ENCODE measurements around the gene MIPOL1.

The MIPOL1 gene

GRCh38 chr14:37569729-37570128, 372.0 kb downstream of the MIPOL1 start:
- TF ChIP-seq, protein P1, sequence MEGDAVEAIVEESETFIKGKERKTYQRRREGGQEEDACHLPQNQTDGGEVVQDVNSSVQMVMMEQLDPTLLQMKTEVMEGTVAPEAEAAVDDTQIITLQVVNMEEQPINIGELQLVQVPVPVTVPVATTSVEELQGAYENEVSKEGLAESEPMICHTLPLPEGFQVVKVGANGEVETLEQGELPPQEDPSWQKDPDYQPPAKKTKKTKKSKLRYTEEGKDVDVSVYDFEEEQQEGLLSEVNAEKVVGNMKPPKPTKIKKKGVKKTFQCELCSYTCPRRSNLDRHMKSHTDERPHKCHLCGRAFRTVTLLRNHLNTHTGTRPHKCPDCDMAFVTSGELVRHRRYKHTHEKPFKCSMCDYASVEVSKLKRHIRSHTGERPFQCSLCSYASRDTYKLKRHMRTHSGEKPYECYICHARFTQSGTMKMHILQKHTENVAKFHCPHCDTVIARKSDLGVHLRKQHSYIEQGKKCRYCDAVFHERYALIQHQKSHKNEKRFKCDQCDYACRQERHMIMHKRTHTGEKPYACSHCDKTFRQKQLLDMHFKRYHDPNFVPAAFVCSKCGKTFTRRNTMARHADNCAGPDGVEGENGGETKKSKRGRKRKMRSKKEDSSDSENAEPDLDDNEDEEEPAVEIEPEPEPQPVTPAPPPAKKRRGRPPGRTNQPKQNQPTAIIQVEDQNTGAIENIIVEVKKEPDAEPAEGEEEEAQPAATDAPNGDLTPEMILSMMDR (IDR thresholded peaks at IDR 0.05; ENCODE audit: insufficient read depth, low read depth, low read length, missing control alignments), result no peak
- no peak for DNase-seq (ENCODE audit: low read depth)
- H3K4me3 ChIP-seq (ENCODE audit: low read depth, low read length), result no peak overlapping the region

- TF ChIP-seq, protein P1 (IDR thresholded peaks at IDR 0.05; ENCODE audit: insufficient read depth, low read depth, low read length, missing control alignments), result no peak
- no peak for DNase-seq (ENCODE audit: low read depth)
- H3K4me3 ChIP-seq (ENCODE audit: low read depth, low read length), result no peak overlapping the region
These were observed 373.7 kb downstream of the MIPOL1 start for GRCh38 chr14:37571391-37571790.

DNA sequence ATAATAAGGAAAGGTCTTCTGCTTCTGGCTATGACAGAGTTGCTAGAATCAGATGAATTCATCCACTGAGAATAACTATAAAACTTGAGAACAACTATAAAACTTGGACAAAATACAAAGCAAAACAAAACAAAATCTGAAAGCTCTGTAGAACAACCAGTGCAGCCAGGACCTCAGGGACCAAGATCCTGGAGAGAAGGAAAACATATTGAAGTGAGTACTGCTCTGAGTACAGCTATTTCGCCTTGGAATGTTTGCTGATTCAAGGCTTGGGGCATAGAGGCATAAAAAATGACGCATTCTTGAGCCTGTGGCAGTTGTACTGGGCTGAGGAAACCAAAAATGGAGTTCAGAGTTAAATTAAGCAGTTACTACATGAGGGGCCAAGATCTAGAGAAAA, 375.6 kb downstream of the MIPOL1 start:
- no peak overlapping the region for H3K4me3 ChIP-seq (ENCODE audit: low read depth, low read length)
- DNase-seq (ENCODE audit: low read depth), result no peak
- TF ChIP-seq, protein P1 (IDR thresholded peaks at IDR 0.05; ENCODE audit: insufficient read depth, low read depth, low read length, missing control alignments), result no peak

DNA sequence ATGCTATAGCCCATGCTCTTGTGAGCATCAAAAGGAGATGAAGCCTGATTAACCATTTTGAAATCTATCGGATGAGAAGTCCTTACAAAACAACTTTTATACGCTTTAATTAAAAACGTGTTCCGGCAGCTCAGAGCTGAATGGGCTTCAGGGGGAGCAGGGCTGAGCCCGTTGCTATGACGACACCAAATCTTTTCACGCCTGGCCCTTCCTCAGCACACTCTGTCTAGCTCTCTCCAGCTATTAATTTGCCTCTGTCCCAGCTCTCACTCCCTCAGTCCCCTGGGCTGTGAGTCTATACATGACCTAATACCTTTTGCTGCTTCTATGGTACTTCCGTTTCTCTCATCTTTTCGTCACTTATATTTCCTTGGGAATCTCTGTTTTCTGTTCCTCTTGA, 381.5 kb downstream of the MIPOL1 start:
- TF ChIP-seq, protein P1 (IDR thresholded peaks at IDR 0.05; ENCODE audit: insufficient read depth, low read depth, low read length, missing control alignments), result no peak
- H3K4me3 ChIP-seq (ENCODE audit: low read depth, low read length), result no peak overlapping the region
- DNase-seq (ENCODE audit: low read depth), result no peak

DNA sequence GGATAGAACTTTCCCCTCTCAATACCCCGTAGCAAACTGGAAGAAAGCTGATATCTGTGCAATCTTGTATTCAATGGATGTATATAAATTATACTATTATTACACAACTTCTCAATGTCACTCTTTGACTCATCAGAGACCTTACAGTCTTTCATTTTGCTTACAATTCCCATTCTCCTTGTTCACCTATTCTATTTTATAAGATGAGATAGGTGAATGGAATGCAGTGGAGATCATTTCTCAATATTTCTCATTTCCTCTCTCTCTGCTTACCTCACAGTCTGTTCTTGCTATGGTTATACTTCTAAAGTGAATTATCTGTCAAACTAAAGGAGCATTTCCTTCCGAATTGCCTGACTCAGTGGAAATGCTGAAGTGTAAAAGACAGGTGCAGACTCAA, 382.4 kb downstream of the MIPOL1 start:
- TF ChIP-seq, protein P1 (IDR thresholded peaks at IDR 0.05; ENCODE audit: insufficient read depth, low read depth, low read length, missing control alignments), result no peak
- no peak for DNase-seq (ENCODE audit: low read depth)
- H3K4me3 ChIP-seq (ENCODE audit: low read depth, low read length), result no peak overlapping the region

GRCh38 chr14:37583358-37584210, 385.8 kb downstream of the MIPOL1 start:
- TF ChIP-seq, protein P1 (IDR thresholded peaks at IDR 0.05; ENCODE audit: insufficient read depth, low read depth, low read length, missing control alignments), result no peak
- no peak for DNase-seq (ENCODE audit: low read depth)
- no peak overlapping the region for H3K4me3 ChIP-seq (ENCODE audit: low read depth, low read length)
